GM23338 (cell line): ENCODE data around the gene MIOS. TPM values are rescaled to one million over a fixed set of nuclear protein-coding genes. Genes with fewer than 3 reads are reported as not detected.

Experiments used
- ATAC-seq: fragments of 200-7000 bp; cut with Tn5 transposase; 3 replicates; pipeline ENCODE4 v1.9.1; 2020
- DNase-seq: peaks from one replicate; pipeline ENCODE4 v3.0.0-alpha.2; 2015; ENCODE audit warnings: low spot score
- H2AFZ ChIP-seq: fragments of 200-600 bp; sonication (generic); 2 replicates; pipeline ENCODE4 v1.8.0; 2016; ENCODE audit warnings: antibody characterized with exemption, mild to moderate bottlenecking, moderate library complexity
- H3F3A ChIP-seq: fragments of 200-600 bp; sonication (generic); replicated peaks from 2 replicates; pipeline ENCODE4 v1.8.0; 2017; ENCODE audit warnings: antibody characterized with exemption, mixed run types, low read depth
- H3K27ac ChIP-seq: fragments of 200-600 bp; sonication (generic); 2 replicates; pipeline ENCODE4 v1.6.1; 2016; ENCODE audit warnings: low read depth
- H3K27me3 ChIP-seq: fragments of 200-600 bp; sonication (generic); 2 replicates; pipeline ENCODE4 v1.8.0; 2016; ENCODE audit warnings: mild to moderate bottlenecking, mixed run types, moderate library complexity; ENCODE audit not compliant: insufficient read depth
- H3K36me3 ChIP-seq: fragments of 200-600 bp; sonication (generic); 2 replicates; pipeline ENCODE4 v1.8.0; 2016; ENCODE audit warnings: mild to moderate bottlenecking; ENCODE audit not compliant: insufficient read depth
- H3K4me1 ChIP-seq: fragments of 200-600 bp; sonication (generic); 2 replicates; pipeline ENCODE4 v1.8.0; 2016; ENCODE audit warnings: mild to moderate bottlenecking, moderate library complexity; ENCODE audit not compliant: insufficient read depth
- H3K4me2 ChIP-seq: fragments of 200-600 bp; sonication (generic); 2 replicates; pipeline ENCODE4 v1.7.1; 2017; ENCODE audit warnings: mixed run types
- H3K4me3 ChIP-seq: fragments of 200-600 bp; sonication (generic); 2 replicates; pipeline ENCODE4 v1.6.1; 2016; ENCODE audit warnings: mixed run types
- H3K79me2 ChIP-seq: fragments of 200-600 bp; sonication (generic); replicated peaks from 2 replicates; pipeline ENCODE4 v1.8.0; 2017; ENCODE audit warnings: mild to moderate bottlenecking; ENCODE audit not compliant: insufficient read depth
- H3K9me2 ChIP-seq: fragments of 200-600 bp; sonication (generic); 2 replicates; pipeline ENCODE4 v1.8.0; 2017; ENCODE audit not compliant: insufficient read depth
- H4K20me1 ChIP-seq: fragments of 200-600 bp; sonication (generic); replicated peaks from 2 replicates; pipeline ENCODE4 v1.8.0; 2017; ENCODE audit warnings: mild to moderate bottlenecking; ENCODE audit not compliant: insufficient read depth
- H3K27ac Mint-ChIP-seq: 2 replicates; pipeline ENCODE4 v1.8.0; 2020; ENCODE audit warnings: inconsistent platforms, mild to moderate bottlenecking, moderate library complexity, mixed read lengths
- H3K27me3 Mint-ChIP-seq: 3 replicates; pipeline ENCODE4 v1.8.0; 2022; ENCODE audit warnings: low read depth, mild to moderate bottlenecking, moderate library complexity, mixed read lengths, inconsistent platforms; ENCODE audit not compliant: insufficient read depth, poor library complexity
- H3K36me3 Mint-ChIP-seq: 3 replicates; pipeline ENCODE4 v1.8.0; 2021; ENCODE audit warnings: low read depth, mild to moderate bottlenecking, inconsistent platforms, moderate library complexity, mixed read lengths
- H3K4me1 Mint-ChIP-seq: 3 replicates; pipeline ENCODE4 v1.8.0; 2020; ENCODE audit warnings: mild to moderate bottlenecking, inconsistent platforms, mixed read lengths
- H3K4me3 Mint-ChIP-seq: 3 replicates; pipeline ENCODE4 v1.8.0; 2021; ENCODE audit warnings: moderate library complexity, mild to moderate bottlenecking, inconsistent platforms, mixed read lengths
- H3K9me3 Mint-ChIP-seq: 3 replicates; pipeline ENCODE4 v1.8.0; 2020; ENCODE audit warnings: moderate library complexity, mild to moderate bottlenecking, inconsistent platforms, mixed read lengths
- CREB1 ChIP-seq: fragments of 250-450 bp; sonication (Bioruptor Pico); IDR thresholded peaks from 2 replicates; pipeline ENCODE4 v1.5.0; 2020; ENCODE audit warnings: low read depth, mild to moderate bottlenecking, moderate library complexity
- EZH2 ChIP-seq: fragments of 200-600 bp; sonication (generic); IDR thresholded peaks from one replicate; pipeline ENCODE4 v1.8.0; 2017; ENCODE audit warnings: antibody characterized with exemption, mild to moderate bottlenecking, low read depth; ENCODE audit not compliant: unreplicated experiment
- EZH2phosphoT487 ChIP-seq: fragments of 200-600 bp; sonication (generic); IDR thresholded peaks from one replicate; pipeline ENCODE4 v1.8.1; 2018; ENCODE audit warnings: antibody characterized with exemption; ENCODE audit not compliant: unreplicated experiment
- JUNB ChIP-seq: IDR thresholded peaks from one replicate; pipeline ENCODE4 v1.6.1; 2016; ENCODE audit warnings: antibody characterized with exemption; ENCODE audit not compliant: unreplicated experiment
- NANOG ChIP-seq: IDR thresholded peaks from 2 replicates; pipeline ENCODE4 v1.6.1; 2016; ENCODE audit warnings: antibody characterized with exemption, borderline replicate concordance
- POLR2AphosphoS5 ChIP-seq: IDR thresholded peaks from 2 replicates; pipeline ENCODE4 v1.6.1; 2016; ENCODE audit warnings: antibody characterized with exemption, low read depth
- STAT1 ChIP-seq: IDR thresholded peaks from one replicate; pipeline ENCODE4 v1.6.1; 2016; ENCODE audit warnings: antibody characterized with exemption; ENCODE audit not compliant: unreplicated experiment
- ZNF114 ChIP-seq: fragments of 250-450 bp; sonication (Bioruptor Pico); IDR thresholded peaks from 2 replicates; pipeline ENCODE4 v1.5.0; 2020; ENCODE audit warnings: mild to moderate bottlenecking, moderate library complexity
- ZNF331 ChIP-seq: fragments of 250-450 bp; sonication (Bioruptor Pico); IDR thresholded peaks from 2 replicates; pipeline ENCODE4 v1.5.0; 2020; ENCODE audit warnings: low read depth, mild to moderate bottlenecking, moderate library complexity
- polyA plus RNA-seq: library from polyadenylated mRNA; unstranded; fragments of >200 nt; fragmentation: Nextera tagmentation; extraction: Ambion mirVana; gene quantifications from 2 replicates; pipeline ENCODE4 v1.2.1, GENCODE V29; 2016
- total RNA-seq: library from RNA; depleted of rRNA; stranded (reverse); fragments of >200 nt; shearing (Covaris generic); gene quantifications from 2 replicates; pipeline ENCODE4 v1.2.3, GENCODE V29; 2014
- TF ChIP-seq, protein P1 (sequence below), 2 experiments: fragments of 200-600 bp in 1 of 2; sonication (generic) in 1 of 2; conservative IDR thresholded peaks; 2 replicates each; pipeline versions ENCODE4 v1.5.1 to v1.6.1; 2016 to 2017; ENCODE audit warnings: antibody characterized with exemption in 2 of 2, low read depth in 2 of 2, mild to moderate bottlenecking in 2 of 2, moderate library complexity in 1 of 2
- TF ChIP-seq, protein P2 (sequence below): IDR thresholded peaks from one replicate; pipeline ENCODE4 v1.6.1; 2018; ENCODE audit warnings: antibody characterized with exemption; ENCODE audit not compliant: unreplicated experiment
- TF ChIP-seq, protein P3 (sequence below): fragments of 250-450 bp; sonication (Bioruptor Pico); IDR thresholded peaks from 2 replicates; pipeline ENCODE4 v1.5.0; 2020; ENCODE audit warnings: mild to moderate bottlenecking, moderate library complexity
- TF ChIP-seq, protein P4 (sequence below): IDR thresholded peaks from 2 replicates; pipeline ENCODE4 v1.6.1; 2016; ENCODE audit warnings: antibody characterized with exemption

Gene MIOS
- total and polyA plus RNA-seq, 2 experiments from 2014 or later: 13.1 to 85.7 TPM

DNA sequence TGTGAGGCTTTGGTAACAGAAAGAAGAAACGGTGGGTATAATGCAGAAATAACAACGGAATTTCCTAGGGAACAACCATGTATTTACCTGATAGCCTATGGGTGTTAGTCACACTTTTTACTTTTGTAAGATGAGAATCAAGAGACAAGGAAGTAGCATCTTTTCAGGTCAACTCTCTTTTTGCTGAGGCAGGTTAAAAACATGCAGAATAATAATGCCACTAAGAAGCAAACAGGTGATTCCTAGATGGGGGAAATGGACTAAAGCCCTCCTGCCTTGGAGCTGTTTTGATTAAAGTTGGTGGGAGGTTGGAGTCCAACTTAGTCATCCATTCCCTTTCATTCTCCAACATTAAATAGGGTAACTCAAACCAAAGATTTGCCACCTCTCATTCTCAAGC is 29.0 kb upstream of the MIOS start:
- Mint-ChIP-seq H3K27ac (no peak overlapping the region), H3K9me3 (no peaks in the 10 kb centered on the region), H3K4me3 (no peak overlapping the region), H3K36me3 (no peaks in the 10 kb centered on the region), H3K4me1 (0 out of 3 replicates have a peak, but pooled peaks cover 2% of the 10 kb centered on the region), H3K27me3 (no peaks in the 10 kb centered on the region)
- H3K27me3 ChIP-seq: no peaks in the 10 kb centered on the region
- H2AFZ ChIP-seq: no peak overlapping the region
- no peaks in the 10 kb centered on the region for H3K9me2 ChIP-seq
- DNase-seq (no peak), ATAC-seq (no peak)
- no peak overlapping the region for H3K27ac ChIP-seq
- no peak overlapping the region for H3K4me2 ChIP-seq
- no peaks in the 10 kb centered on the region for H3K36me3 ChIP-seq
- TF ChIP-seq, protein P1, sequence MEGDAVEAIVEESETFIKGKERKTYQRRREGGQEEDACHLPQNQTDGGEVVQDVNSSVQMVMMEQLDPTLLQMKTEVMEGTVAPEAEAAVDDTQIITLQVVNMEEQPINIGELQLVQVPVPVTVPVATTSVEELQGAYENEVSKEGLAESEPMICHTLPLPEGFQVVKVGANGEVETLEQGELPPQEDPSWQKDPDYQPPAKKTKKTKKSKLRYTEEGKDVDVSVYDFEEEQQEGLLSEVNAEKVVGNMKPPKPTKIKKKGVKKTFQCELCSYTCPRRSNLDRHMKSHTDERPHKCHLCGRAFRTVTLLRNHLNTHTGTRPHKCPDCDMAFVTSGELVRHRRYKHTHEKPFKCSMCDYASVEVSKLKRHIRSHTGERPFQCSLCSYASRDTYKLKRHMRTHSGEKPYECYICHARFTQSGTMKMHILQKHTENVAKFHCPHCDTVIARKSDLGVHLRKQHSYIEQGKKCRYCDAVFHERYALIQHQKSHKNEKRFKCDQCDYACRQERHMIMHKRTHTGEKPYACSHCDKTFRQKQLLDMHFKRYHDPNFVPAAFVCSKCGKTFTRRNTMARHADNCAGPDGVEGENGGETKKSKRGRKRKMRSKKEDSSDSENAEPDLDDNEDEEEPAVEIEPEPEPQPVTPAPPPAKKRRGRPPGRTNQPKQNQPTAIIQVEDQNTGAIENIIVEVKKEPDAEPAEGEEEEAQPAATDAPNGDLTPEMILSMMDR (conservative IDR thresholded peaks at IDR 0.05; ENCODE audit: low read depth in 2 of 2): no peak
- TF ChIP-seq NANOG: no peak
- TF ChIP-seq, protein P2, sequence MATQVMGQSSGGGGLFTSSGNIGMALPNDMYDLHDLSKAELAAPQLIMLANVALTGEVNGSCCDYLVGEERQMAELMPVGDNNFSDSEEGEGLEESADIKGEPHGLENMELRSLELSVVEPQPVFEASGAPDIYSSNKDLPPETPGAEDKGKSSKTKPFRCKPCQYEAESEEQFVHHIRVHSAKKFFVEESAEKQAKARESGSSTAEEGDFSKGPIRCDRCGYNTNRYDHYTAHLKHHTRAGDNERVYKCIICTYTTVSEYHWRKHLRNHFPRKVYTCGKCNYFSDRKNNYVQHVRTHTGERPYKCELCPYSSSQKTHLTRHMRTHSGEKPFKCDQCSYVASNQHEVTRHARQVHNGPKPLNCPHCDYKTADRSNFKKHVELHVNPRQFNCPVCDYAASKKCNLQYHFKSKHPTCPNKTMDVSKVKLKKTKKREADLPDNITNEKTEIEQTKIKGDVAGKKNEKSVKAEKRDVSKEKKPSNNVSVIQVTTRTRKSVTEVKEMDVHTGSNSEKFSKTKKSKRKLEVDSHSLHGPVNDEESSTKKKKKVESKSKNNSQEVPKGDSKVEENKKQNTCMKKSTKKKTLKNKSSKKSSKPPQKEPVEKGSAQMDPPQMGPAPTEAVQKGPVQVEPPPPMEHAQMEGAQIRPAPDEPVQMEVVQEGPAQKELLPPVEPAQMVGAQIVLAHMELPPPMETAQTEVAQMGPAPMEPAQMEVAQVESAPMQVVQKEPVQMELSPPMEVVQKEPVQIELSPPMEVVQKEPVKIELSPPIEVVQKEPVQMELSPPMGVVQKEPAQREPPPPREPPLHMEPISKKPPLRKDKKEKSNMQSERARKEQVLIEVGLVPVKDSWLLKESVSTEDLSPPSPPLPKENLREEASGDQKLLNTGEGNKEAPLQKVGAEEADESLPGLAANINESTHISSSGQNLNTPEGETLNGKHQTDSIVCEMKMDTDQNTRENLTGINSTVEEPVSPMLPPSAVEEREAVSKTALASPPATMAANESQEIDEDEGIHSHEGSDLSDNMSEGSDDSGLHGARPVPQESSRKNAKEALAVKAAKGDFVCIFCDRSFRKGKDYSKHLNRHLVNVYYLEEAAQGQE: no peak
- no peak for TF ChIP-seq EZH2
- TF ChIP-seq ZNF331: no peak
- TF ChIP-seq CREB1 (CRISPR knock-in tag): no peak
- no peak for TF ChIP-seq EZH2phosphoT487
- TF ChIP-seq, protein P3, sequence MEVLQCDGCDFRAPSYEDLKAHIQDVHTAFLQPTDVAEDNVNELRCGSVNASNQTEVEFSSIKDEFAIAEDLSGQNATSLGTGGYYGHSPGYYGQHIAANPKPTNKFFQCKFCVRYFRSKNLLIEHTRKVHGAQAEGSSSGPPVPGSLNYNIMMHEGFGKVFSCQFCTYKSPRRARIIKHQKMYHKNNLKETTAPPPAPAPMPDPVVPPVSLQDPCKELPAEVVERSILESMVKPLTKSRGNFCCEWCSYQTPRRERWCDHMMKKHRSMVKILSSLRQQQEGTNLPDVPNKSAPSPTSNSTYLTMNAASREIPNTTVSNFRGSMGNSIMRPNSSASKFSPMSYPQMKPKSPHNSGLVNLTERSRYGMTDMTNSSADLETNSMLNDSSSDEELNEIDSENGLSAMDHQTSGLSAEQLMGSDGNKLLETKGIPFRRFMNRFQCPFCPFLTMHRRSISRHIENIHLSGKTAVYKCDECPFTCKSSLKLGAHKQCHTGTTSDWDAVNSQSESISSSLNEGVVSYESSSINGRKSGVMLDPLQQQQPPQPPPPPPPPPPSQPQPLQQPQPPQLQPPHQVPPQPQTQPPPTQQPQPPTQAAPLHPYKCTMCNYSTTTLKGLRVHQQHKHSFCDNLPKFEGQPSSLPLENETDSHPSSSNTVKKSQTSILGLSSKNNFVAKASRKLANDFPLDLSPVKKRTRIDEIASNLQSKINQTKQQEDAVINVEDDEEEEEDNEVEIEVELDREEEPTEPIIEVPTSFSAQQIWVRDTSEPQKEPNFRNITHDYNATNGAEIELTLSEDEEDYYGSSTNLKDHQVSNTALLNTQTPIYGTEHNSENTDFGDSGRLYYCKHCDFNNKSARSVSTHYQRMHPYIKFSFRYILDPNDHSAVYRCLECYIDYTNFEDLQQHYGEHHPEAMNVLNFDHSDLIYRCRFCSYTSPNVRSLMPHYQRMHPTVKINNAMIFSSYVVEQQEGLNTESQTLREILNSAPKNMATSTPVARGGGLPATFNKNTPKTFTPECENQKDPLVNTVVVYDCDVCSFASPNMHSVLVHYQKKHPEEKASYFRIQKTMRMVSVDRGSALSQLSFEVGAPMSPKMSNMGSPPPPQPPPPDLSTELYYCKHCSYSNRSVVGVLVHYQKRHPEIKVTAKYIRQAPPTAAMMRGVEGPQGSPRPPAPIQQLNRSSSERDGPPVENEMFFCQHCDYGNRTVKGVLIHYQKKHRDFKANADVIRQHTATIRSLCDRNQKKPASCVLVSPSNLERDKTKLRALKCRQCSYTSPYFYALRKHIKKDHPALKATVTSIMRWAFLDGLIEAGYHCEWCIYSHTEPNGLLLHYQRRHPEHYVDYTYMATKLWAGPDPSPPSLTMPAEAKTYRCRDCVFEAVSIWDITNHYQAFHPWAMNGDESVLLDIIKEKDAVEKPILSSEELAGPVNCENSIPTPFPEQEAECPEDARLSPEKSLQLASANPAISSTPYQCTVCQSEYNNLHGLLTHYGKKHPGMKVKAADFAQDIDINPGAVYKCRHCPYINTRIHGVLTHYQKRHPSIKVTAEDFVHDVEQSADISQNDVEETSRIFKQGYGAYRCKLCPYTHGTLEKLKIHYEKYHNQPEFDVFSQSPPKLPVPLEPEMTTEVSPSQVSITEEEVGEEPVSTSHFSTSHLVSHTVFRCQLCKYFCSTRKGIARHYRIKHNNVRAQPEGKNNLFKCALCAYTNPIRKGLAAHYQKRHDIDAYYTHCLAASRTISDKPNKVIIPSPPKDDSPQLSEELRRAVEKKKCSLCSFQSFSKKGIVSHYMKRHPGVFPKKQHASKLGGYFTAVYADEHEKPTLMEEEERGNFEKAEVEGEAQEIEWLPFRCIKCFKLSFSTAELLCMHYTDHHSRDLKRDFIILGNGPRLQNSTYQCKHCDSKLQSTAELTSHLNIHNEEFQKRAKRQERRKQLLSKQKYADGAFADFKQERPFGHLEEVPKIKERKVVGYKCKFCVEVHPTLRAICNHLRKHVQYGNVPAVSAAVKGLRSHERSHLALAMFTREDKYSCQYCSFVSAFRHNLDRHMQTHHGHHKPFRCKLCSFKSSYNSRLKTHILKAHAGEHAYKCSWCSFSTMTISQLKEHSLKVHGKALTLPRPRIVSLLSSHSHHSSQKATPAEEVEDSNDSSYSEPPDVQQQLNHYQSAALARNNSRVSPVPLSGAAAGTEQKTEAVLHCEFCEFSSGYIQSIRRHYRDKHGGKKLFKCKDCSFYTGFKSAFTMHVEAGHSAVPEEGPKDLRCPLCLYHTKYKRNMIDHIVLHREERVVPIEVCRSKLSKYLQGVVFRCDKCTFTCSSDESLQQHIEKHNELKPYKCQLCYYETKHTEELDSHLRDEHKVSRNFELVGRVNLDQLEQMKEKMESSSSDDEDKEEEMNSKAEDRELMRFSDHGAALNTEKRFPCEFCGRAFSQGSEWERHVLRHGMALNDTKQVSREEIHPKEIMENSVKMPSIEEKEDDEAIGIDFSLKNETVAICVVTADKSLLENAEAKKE (CRISPR knock-in tag): no peak
- no peak for TF ChIP-seq JUNB
- TF ChIP-seq ZNF114 (CRISPR knock-in tag): no peak
- TF ChIP-seq POLR2AphosphoS5: no peak
- TF ChIP-seq, protein P4, sequence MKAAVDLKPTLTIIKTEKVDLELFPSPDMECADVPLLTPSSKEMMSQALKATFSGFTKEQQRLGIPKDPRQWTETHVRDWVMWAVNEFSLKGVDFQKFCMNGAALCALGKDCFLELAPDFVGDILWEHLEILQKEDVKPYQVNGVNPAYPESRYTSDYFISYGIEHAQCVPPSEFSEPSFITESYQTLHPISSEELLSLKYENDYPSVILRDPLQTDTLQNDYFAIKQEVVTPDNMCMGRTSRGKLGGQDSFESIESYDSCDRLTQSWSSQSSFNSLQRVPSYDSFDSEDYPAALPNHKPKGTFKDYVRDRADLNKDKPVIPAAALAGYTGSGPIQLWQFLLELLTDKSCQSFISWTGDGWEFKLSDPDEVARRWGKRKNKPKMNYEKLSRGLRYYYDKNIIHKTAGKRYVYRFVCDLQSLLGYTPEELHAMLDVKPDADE: no peak
- no peak for TF ChIP-seq STAT1
- H4K20me1 ChIP-seq: no peaks in the 10 kb centered on the region
- H3K4me1 ChIP-seq: no peaks in the 10 kb centered on the region
- H3K79me2 ChIP-seq: no peaks in the 10 kb centered on the region
- no peak overlapping the region for H3K4me3 ChIP-seq
- H3F3A ChIP-seq: no peaks in the 10 kb centered on the region
